Adrenal gland (tissue), 12 donors: Measurements from ENCODE around the gene TREM2. TPM values are rescaled to one million over a fixed set of nuclear protein-coding genes. Genes with fewer than 3 reads are reported as not detected.

Experiments
- DNase-seq, 7 donors: peaks; one replicate each; pipeline ENCODE4 v3.0.0-alpha.2; 2019 to 2020
- H3K27ac ChIP-seq, 5 donors: fragments of 200-600 bp; sonication (generic) in 4 of 5; 1 replicate in 3 of 5; 2 replicates in 2 of 5; pipeline versions ENCODE4 v1.5.1 to v1.8.0; 2016 to 2020; ENCODE audit warnings: mild to moderate bottlenecking in 1 of 5
- H3K27me3 ChIP-seq: fragments of 200-600 bp; 2 replicates; pipeline ENCODE4 v1.8.0; 2021
- H3K36me3 ChIP-seq, 2 donors: fragments of 200-600 bp; replicated peaks in 1 of 2; 1 replicate in 1 of 2; 2 replicates in 1 of 2; pipeline versions ENCODE4 v1.5.1 to v1.8.0; 2018 to 2022
- H3K4me1 ChIP-seq, 2 donors: fragments of 200-600 bp; replicated peaks in 1 of 2; 1 replicate in 1 of 2; 2 replicates in 1 of 2; pipeline versions ENCODE4 v1.5.1 to v1.8.0; 2018 to 2021
- H3K4me3 ChIP-seq, 4 donors: fragments of 200-600 bp; sonication (generic) in 3 of 4; one replicate each; pipeline ENCODE4 v1.5.1; 2016 to 2018
- H3K9me3 ChIP-seq, 3 donors: fragments of 200-600 bp; sonication (generic) in 1 of 3; replicated peaks in 1 of 3; 1 replicate in 2 of 3; 2 replicates in 1 of 3; pipeline versions ENCODE4 v1.5.1 to v1.8.0; 2016 to 2021
- POLR2A ChIP-seq, 2 donors: fragments of 450-650 bp; IDR thresholded peaks; one replicate each; pipeline ENCODE4 v1.6.1; 2017; ENCODE audit warnings: antibody characterized with exemption in 2 of 2, mild to moderate bottlenecking in 2 of 2, moderate library complexity in 1 of 2
- WGBS, 4 donors: extraction: QIAGEN DNeasy Blood & Tissue Kit in 2 of 4; methylation state at CpG; one replicate each; pipeline versions ENCODE4 v1.1.5 to v1.1.7; 2013 to 2017; 5-methylcytosine and 5-hydroxymethylcytosine counted together
- intact Hi-C, 2 donors: fragments of 100-400 bp; cut with DNase I; formaldehyde crosslinking; loops; one replicate each; pipeline versions ENCODE4 v1.14.1 to v1.15.0; 2022 to 2023
- polyA plus RNA-seq, 3 donors: library from polyadenylated mRNA; stranded (reverse); fragments of 200-250 nt in 2 of 3; fragments of 350-450 nt in 1 of 3; fragmentation: Illumina TruSeq in 1 of 3; extraction: RNeasy Lipid Tissue Mini Kit (QIAGEN cat#74804) in 1 of 3; gene quantifications; one replicate each; pipeline ENCODE4 v1.2.3, GENCODE V29; 2013 to 2014
- total RNA-seq, 9 donors: library from RNA; depleted of rRNA in 4 of 9; stranded (reverse); fragments of >200 nt in 4 of 9; fragments of 120-200 nt in 1 of 9; fragmentation: NEBNext Ultra II Directional in 1 of 9; extraction: Animal tissue kit (Norgen Biotek cat#: 25700) in 1 of 9; gene quantifications; one replicate each; pipeline versions ENCODE4 v1.1.0 to v1.2.4, GENCODE V29; 2013 to 2023
- TF ChIP-seq, protein P1 (sequence below), 6 experiments: fragments of 450-650 bp in 4 of 6; fragments of 200-600 bp in 2 of 6; sonication (generic) in 1 of 6; IDR thresholded peaks; 1 replicate in 5 of 6; 2 replicates in 1 of 6; pipeline versions ENCODE4 v1.5.1 to v1.8.0; 2016 to 2021; ENCODE audit warnings: antibody characterized with exemption in 6 of 6, mild to moderate bottlenecking in 2 of 6, moderate library complexity in 1 of 6
- donor health status: healthy with polysubstance abuse.
- donor health status: Bipolar disorder and iron deficiency.
- donor health status: DM: yes; HTN: yes; CAD: no.
- donor health status: DM: no; HTN: no; CAD: no.
- donor health status: DM: no; HTN: no; CAD: no.
- donor health status: DM: yes; HTN: yes; CAD: no.

Gene TREM2
- total and polyA plus RNA-seq, 12 donors = 0.67 to 42.5 (median 18.6) TPM

GRCh38 chr6:41111017-41111416 is 51.9 kb downstream of the TREM2 start:
- H3K27me3 ChIP-seq = no peaks in the 10 kb centered on the region
- no peak overlapping the region for H3K27ac ChIP-seq
- no peaks in the 10 kb centered on the region for H3K4me1 ChIP-seq
- no peak overlapping the region for H3K4me3 ChIP-seq
- no peaks in the 10 kb centered on the region for H3K9me3 ChIP-seq
- intact Hi-C loops = no loop called here
- 84 to 95% (median 92%) methylated on average over 3 of the region's 3 CpGs for WGBS, 4 donors
- H3K36me3 ChIP-seq = no peaks in the 10 kb centered on the region
- DNase-seq = no peak
- no peak for TF ChIP-seq POLR2A (IDR thresholded peaks at IDR 0.05)
- TF ChIP-seq, protein P1, sequence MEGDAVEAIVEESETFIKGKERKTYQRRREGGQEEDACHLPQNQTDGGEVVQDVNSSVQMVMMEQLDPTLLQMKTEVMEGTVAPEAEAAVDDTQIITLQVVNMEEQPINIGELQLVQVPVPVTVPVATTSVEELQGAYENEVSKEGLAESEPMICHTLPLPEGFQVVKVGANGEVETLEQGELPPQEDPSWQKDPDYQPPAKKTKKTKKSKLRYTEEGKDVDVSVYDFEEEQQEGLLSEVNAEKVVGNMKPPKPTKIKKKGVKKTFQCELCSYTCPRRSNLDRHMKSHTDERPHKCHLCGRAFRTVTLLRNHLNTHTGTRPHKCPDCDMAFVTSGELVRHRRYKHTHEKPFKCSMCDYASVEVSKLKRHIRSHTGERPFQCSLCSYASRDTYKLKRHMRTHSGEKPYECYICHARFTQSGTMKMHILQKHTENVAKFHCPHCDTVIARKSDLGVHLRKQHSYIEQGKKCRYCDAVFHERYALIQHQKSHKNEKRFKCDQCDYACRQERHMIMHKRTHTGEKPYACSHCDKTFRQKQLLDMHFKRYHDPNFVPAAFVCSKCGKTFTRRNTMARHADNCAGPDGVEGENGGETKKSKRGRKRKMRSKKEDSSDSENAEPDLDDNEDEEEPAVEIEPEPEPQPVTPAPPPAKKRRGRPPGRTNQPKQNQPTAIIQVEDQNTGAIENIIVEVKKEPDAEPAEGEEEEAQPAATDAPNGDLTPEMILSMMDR (IDR thresholded peaks at IDR 0.05) = no peak

Other genes with a start within 250 kb of the TREM2 start
- 1 to 10 TPM in 4 of 9 donors, under 1 TPM in 5; 0.52 to 1.2 (median 0.65) TPM for gene UNC5CL, start 123.9 kb downstream of the TREM2 start, total RNA-seq
- gene UNC5CL, start 123.9 kb downstream of the TREM2 start, polyA plus RNA-seq = 1 to 10 TPM in 2 of 3 donors, under 1 TPM in 1; 0.20 to 1.6 (median 1.2) TPM
- gene TSPO2, start 120.6 kb downstream of the TREM2 start, total RNA-seq = under 1 TPM in 1 of 9 donors, not detected in 8; 0.44 TPM
- not detected for gene TSPO2, start 120.6 kb downstream of the TREM2 start, polyA plus RNA-seq
- 1 to 10 TPM in 5 of 9 donors, under 1 TPM in 2, not detected in 2; 0.28 to 3.7 (median 1.2) TPM for gene APOBEC2, start 109.9 kb downstream of the TREM2 start, total RNA-seq
- under 1 TPM in 2 of 3 donors, not detected in 1; 0.38 to 0.81 TPM for gene APOBEC2, start 109.9 kb downstream of the TREM2 start, polyA plus RNA-seq
- 10 to 100 TPM; 10.1 to 35.5 (median 22.1) TPM for gene OARD1, start 90.8 kb downstream of the TREM2 start, total RNA-seq
- 10 to 100 TPM; 21.5 to 44.4 (median 26.1) TPM for gene OARD1, start 90.8 kb downstream of the TREM2 start, polyA plus RNA-seq
- 10 to 100 TPM in 8 of 9 donors, 1 to 10 TPM in 1; 7.1 to 21.0 (median 14.2) TPM for gene NFYA, start 90.1 kb downstream of the TREM2 start, total RNA-seq
- 10 to 100 TPM in 1 of 3 donors, 1 to 10 TPM in 2; 6.4 to 21.4 (median 7.4) TPM for gene NFYA, start 90.1 kb downstream of the TREM2 start, polyA plus RNA-seq
- 1 to 10 TPM in 3 of 9 donors, under 1 TPM in 4, not detected in 2; 0.28 to 2.5 (median 0.68) TPM for gene TREML1, start 8.8 kb downstream of the TREM2 start, total RNA-seq
- 1 to 10 TPM in 2 of 3 donors, under 1 TPM in 1; 0.42 to 4.7 (median 3.2) TPM for gene TREML1, start 8.8 kb downstream of the TREM2 start, polyA plus RNA-seq
- under 1 TPM in 3 of 9 donors, not detected in 6; 0.06 to 0.19 (median 0.18) TPM for gene TREML2, start 38.0 kb upstream of the TREM2 start, total RNA-seq
- gene TREML2, start 38.0 kb upstream of the TREM2 start, polyA plus RNA-seq = not detected
- under 1 TPM in 1 of 9 donors, not detected in 8; 0.06 TPM for gene TREML4, start 65.2 kb upstream of the TREM2 start, total RNA-seq
- gene TREML4, start 65.2 kb upstream of the TREM2 start, polyA plus RNA-seq = not detected
- 1 to 10 TPM in 3 of 9 donors, under 1 TPM in 3, not detected in 3; 0.44 to 3.8 (median 1.0) TPM for gene TREM1, start 123.6 kb upstream of the TREM2 start, total RNA-seq
- gene TREM1, start 123.6 kb upstream of the TREM2 start, polyA plus RNA-seq = 1 to 10 TPM in 1 of 3 donors, under 1 TPM in 2; 0.37 to 2.0 (median 0.66) TPM
- gene NCR2, start 172.5 kb upstream of the TREM2 start, total RNA-seq = not detected
- not detected for gene NCR2, start 172.5 kb upstream of the TREM2 start, polyA plus RNA-seq